Astrocyte of the spinal cord (primary cell): ENCODE data around the gene LRRC4C.

Source experiments
- DNase-seq: peaks from one replicate; pipeline ENCODE4 v3.0.0; 2011; ENCODE audit warnings: low read depth, low spot score
- H3K4me3 ChIP-seq: 2 replicates; pipeline ENCODE4 v1.5.1; 2011; ENCODE audit warnings: low read depth, mild to moderate bottlenecking, low read length, moderate library complexity
- CTCF ChIP-seq: IDR thresholded peaks from 2 replicates; pipeline ENCODE4 v1.5.1; 2012; ENCODE audit warnings: low read depth, mild to moderate bottlenecking, low read length, inconsistent platforms
- in situ Hi-C: cut with HindIII; loops from 2 replicates; pipeline ENCODE4 v1.10.0; 2017; ENCODE audit warnings: low sequenced_read_pairs

Gene LRRC4C

GRCh38 chr11:40094954-40095353 is 1364.5 kb downstream of the LRRC4C start:
- DNase-seq = no peak
- no peak for TF ChIP-seq CTCF
- in situ Hi-C loops = no loop called here
- no peak overlapping the region for H3K4me3 ChIP-seq

GRCh38 chr11:40080434-40080833 is 1379.0 kb downstream of the LRRC4C start:
- TF ChIP-seq CTCF = no peak
- H3K4me3 ChIP-seq = no peak overlapping the region
- DNase-seq = no peak
- in situ Hi-C loops = no loop called here
